NCI-H1105 (cell line): ENCODE results near the gene MGAT3.
"Not testable (repeated sequence)": the region's sequence is repeated elsewhere in the genome, so short reads cannot be mapped to it uniquely, and the experiment has no call there.

Source experiments
- DNase-seq: peaks from one replicate; lab custom pipeline; 2025; lab: John Stamatoyannopoulos, UW

MGAT3 gene

GRCh38 chr22:39514373-39514973, 57.7 kb downstream of the MGAT3 start:
- no peak for DNase-seq

GRCh38 chr22:39515266-39516050, 58.6 kb downstream of the MGAT3 start:
- no peak for DNase-seq

GRCh38 chr22:39517470-39517869, 60.7 kb downstream of the MGAT3 start:
- DNase-seq: no peak

GRCh38 chr22:39518144-39518786, 61.5 kb downstream of the MGAT3 start:
- DNase-seq: no peak

- no peak for DNase-seq
These were observed 62.3 kb downstream of the MGAT3 start for GRCh38 chr22:39518996-39519680.

- peak; percentile 96 for DNase-seq
These were observed 62.9 kb downstream of the MGAT3 start for GRCh38 chr22:39519681-39520225.

- DNase-seq: peak; percentile 82
These were observed 63.7 kb downstream of the MGAT3 start, which contains the start of gene ATF4 for GRCh38 chr22:39520226-39521105. Gene ATF4, plus strand, starts transcription at chr22:39520562. Its CDS starts 884 bp downstream, at chr22:39521446.

GRCh38 chr22:39521106-39521885, 64.5 kb downstream of the MGAT3 start:
- DNase-seq: not testable (repeated sequence)

- not testable (repeated sequence) for DNase-seq
These were observed 65.3 kb downstream of the MGAT3 start for GRCh38 chr22:39522091-39522490.

GRCh38 chr22:39522567-39523300, 65.9 kb downstream of the MGAT3 start:
- DNase-seq: no peak

GRCh38 chr22:39524089-39524752, 67.4 kb downstream of the MGAT3 start:
- no peak for DNase-seq

- DNase-seq: no peak
These were observed 68.2 kb downstream of the MGAT3 start for GRCh38 chr22:39524753-39525657.

- DNase-seq: no peak
These were observed 68.8 kb downstream of the MGAT3 start for GRCh38 chr22:39525658-39525975.

- DNase-seq: no peak
These were observed 69.9 kb downstream of the MGAT3 start for GRCh38 chr22:39526736-39527171.

GRCh38 chr22:39527481-39527961, 70.7 kb downstream of the MGAT3 start:
- peak; percentile 18 for DNase-seq

GRCh38 chr22:39528080-39528661, 71.4 kb downstream of the MGAT3 start:
- peak; percentile 33 for DNase-seq

GRCh38 chr22:39528681-39529486, 72.1 kb downstream of the MGAT3 start:
- DNase-seq: peak; percentile 91
